HG03565 (cell line): ENCODE measurements around the gene KRT13.

Experiments used
- ATAC-seq: cut with Tn5 transposase; IDR thresholded peaks from one replicate; pipeline ENCODE4 v1.9.1; 2021; ENCODE audit warnings: mild to moderate bottlenecking, moderate library complexity; ENCODE audit not compliant: unreplicated experiment

KRT13 gene

GRCh38 chr17:41520821-41521521 is 15.6 kb upstream of the KRT13 start:
- no peak for ATAC-seq

DNA sequence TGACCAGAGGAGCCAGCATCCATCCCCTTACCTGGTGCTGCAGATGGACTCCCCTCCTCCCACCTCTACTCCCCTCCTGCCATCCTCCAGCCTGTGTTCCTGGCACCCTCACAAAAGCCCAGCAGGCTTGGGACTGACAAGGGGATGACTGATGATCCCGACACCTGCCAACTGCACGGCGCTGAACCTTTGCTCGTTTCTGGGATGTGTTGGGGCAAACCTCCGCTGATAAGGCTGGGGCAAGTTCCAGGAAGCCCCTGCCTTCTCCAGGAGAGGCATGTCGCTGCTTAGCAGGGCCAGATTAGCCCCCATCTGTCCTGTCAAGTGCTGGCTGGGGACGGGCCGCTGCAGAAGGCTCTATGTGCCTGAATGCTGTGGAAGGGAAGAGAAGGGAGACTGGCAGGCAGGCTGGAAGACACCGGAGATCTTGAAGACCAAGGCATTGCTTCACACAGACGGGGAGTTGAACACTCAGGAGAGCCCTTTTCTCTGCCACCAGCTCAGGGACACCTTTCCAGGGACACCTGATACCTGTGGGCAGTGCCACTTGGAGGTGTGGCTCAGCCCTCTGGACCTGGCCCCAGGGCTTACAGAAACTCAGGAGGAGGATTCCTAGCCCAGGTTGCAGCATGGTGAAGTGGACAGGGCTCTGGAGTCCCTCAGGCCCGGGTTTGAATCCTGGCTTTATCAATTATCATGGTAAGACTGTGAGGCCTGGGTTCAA is 14.3 kb upstream of the KRT13 start:
- ATAC-seq, result no peak

GRCh38 chr17:41518789-41519449 is 13.5 kb upstream of the KRT13 start, which contains the start of gene KRT15:
Gene KRT15, minus strand, starts transcription at chr17:41518890. Its CDS starts 63 bp downstream, at chr17:41518827.
- no peak for ATAC-seq

DNA sequence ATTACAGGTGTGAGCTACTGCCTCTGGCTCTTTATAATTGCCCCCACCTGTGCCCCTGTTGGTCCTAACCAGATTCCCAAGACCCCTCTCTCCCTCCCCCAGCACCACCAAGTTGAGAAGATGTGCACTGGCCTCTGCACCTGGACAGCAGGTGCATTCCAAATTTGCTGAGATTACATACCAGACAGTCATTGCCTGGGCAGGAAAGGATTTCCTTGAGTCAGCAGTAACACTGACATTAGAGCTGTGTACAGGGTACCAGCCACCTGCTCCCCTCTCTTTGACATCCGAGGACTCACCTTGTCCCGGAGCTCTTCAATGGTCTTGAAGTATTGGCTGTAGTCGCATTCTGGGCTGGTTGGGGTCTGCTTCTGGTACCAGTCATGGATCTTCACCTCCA is 12.6 kb upstream of the KRT13 start:
- no peak for ATAC-seq

GRCh38 chr17:41516830-41517283 is 11.4 kb upstream of the KRT13 start:
- ATAC-seq, result no peak

GRCh38 chr17:41516147-41516829 is 10.9 kb upstream of the KRT13 start:
- ATAC-seq, result no peak

DNA sequence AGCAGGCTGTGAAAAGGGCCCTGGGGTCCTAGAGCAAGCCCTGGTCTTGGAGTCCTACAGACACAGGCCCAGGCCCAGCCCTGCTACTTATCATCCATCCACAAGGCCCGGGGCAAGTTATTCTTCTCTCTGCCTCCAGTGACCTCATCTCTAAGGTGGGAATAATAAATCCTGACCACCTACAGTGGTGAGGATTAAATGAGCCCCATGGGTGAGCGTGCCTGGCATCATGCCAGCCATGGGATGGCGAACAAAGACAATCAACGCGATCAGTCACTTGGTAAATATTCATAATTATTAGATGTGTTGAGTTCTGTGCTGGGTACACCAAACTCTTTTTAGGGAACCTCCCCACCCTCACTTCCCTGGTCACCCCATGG is 7.7 kb upstream of the KRT13 start:
- ATAC-seq, result no peak

- no peak for ATAC-seq
Observed at GRCh38 chr17:41512546-41513167, 7.2 kb upstream of the KRT13 start.

GRCh38 chr17:41511716-41512115 is 6.3 kb upstream of the KRT13 start:
- ATAC-seq, result no peak

- no peak for ATAC-seq
Observed at GRCh38 chr17:41511116-41511515, 5.7 kb upstream of the KRT13 start.

DNA sequence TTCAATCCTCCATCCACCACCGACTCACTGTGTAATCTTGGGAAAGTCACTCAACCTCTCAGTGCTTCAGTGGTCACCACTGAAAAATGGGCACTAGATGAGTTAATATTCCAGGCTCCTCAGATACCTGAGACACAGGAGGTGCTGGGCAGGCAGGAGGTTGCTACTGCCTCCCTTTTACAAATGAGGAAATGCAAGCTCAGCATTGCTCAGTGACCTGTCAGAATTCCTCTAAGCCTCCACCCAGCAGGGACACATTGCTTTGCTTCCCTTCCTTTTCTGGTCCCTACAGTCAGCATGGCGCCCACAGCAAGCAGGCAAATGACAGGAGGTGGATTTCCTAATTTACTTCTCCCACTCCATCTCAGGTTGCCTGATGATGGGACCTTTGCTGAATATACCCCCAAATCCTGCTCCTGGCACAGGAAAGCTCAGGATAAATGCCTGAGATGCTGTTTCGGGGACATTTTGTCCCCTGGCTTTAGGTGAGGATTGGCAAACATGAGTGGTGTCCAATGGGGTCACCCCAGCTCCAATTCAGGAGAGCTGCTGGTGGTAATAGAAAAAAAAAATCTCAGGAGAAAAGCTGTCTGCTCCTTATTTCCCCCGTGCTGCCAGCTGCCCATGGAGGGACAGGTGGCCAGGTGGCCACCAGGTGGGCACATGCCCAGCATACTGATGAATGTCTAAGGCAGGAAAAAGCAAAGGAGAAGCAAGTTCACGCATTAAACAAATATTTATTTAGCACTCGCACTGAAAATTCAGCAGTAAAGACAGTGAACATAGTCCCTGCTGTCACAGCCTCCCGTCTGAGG is 5.0 kb upstream of the KRT13 start:
- no peak for ATAC-seq

DNA sequence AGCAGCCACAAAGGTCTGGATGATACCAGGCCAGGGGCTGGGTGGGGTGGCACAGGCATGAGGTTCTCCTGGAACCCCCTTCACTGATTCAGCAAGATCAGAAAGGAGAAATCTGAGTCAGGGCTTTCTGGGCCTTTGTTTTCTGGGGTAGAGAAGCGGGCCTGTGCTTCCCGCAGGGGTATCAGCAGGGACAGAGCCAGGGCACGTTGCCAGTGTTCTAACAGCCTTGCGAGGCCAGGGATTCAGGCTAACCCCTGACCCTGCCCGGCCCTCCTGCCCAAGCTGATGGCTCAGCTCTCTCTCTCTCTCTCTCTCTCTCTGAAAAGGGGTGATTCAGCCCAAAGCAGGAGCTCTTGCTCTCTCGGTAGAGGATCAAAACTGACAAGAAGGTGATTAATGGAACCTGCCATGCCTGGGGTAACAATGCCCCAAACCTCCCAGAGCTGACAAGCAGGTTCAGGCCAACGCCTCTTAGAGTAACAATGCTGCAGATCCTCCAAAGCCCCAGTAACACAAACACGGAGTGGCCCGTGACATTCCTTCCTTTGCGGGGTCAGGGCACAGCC is 2.0 kb upstream of the KRT13 start:
- ATAC-seq, result no peak

GRCh38 chr17:41505809-41506767 is 676 bp upstream of the KRT13 start:
- ATAC-seq, result no peak

DNA sequence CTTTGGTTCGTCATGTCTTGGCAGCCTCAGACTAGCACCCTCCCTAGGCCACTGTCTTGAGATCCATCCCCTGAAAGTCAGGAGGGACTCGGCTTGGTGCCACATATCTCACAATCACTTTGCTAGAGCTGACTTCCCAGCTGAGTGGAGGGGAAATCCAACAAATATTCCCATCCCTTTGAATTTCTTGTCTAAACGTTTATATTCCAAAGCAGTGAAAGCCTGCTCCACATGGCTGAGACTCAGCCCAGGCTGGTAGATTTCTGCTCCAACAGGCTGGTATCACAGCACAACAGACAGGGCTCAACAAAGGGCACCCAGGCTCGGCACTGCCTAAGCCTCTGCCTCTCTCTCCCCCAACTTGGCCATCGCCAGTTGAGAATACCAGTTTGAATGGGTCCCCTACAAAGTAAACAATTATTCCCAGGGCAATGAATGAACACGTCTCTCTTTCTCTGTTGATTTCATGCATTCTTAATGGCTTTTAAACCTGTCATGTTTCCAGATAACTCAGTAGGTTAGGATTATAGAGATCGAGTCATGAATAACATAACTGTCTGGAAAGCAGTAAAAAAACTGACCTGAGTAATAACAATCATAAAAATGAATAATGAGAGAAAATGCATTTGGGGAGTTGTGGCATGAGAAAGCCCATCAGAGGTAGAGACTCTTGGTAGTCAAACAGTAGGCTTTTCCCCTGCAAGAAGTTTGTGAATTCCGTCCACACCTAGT is 1.0 kb downstream of the KRT13 start:
- no peak for ATAC-seq

DNA sequence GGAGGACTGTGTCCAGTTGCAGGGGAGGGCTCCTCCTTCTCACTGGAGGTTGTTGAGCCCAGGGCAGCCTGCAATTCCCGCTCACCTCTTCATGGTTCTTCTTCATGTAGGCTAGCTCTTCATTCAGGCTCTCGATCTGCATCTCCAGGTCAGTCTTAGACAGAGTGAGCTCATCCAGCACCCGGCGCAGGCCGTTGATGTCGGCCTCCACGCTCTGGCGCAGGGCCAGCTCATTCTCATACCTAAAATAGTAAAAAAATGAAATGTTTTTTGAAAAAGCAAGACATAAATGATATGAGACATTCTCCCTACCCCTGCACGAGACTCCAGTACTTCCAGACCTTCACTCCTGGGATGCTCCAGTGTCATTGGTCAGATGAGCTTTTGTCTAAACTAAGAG is 2.2 kb downstream of the KRT13 start:
- ATAC-seq, result no peak

DNA sequence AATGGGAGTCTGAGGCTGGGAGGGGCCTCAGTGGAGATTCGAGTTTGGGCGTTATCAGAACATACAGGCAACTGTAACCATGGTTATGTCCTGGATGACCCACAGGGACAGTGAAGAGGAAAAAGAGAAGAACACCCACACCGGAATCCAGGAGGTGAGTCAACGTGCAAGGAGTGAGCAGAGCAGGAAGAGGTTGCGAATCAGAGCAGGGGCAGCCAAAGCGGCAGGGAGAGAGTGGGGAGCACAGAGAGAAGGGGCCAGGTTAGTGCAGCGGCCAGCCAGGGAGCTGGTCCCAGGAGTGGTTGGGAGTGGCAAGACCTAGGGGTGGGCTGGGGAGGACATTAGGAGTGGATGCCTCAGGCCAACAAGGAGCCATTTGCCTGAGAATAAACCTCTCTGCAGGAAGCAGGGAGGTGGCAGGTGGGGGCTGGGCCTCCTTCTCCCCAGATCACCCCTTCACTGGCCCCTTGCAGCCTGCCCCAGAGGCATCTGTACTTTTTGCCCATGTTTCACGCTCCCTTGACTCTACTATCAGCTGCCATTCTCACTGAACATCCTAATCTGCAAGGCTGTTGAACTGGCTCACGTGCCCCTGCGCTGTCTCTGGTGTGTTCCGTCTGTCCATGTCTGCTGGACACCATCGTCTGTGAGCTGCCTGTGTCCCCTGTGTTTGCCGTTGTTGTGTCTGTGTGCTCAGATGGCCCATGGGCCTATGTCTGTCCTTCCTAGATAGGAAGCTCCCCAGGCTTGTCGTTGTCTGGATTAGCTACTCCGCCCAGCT is 5.1 kb downstream of the KRT13 start:
- ATAC-seq, result no peak

DNA sequence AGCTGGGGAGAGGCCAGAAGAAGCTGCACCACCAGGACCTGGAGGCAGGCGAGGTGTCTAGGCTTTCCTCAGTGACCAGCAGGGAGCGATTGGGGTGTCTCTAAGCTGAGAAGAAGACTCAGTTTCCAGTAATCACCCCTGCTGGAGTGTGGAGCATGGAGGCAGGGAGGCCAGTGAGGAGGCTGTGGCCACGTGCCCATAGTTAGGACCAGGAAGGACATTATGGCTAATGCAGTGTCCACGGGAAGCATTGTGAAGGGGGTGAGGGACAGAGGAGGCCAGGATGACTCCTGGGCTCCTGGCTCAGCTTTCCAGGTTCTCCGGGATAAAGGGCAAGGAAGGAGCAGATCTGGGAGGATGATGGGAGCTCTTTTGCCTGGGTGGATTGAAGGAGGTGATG is 5.7 kb downstream of the KRT13 start:
- ATAC-seq, result no peak
